ENCODE measurements around the gene MAML2. TPM values are rescaled to one million over a fixed set of nuclear protein-coding genes. Genes with fewer than 3 reads are reported as not detected.

MAML2 gene
- total and polyA plus RNA-seq, 2 of the 13 experiments (the other 11 are each of a cell fraction or from before 2014, with no cell fraction given) = 2.3 to 25.9 TPM

- Histone ChIP-seq H3K36me3 (replicated peaks in 1 of 2; ENCODE audit: control insufficient read depth in 1 of 2, insufficient read depth in 2 of 2, low read length in 2 of 2) (peaks cover 2 to 4% of the 10 kb centered on the region in 2 experiments; a peak in 2 of 5 replicates), H3K4me2 (ENCODE audit: low read depth, low read length) (no peak overlapping the region), H3K9me3 (ENCODE audit: low read length) (no peaks in the 10 kb centered on the region), H3K79me2 (ENCODE audit: insufficient read depth, low read length) (no peaks in the 10 kb centered on the region), H3K9ac (ENCODE audit: insufficient read depth, low read depth, low read length) (no peak overlapping the region), H4K20me1 (ENCODE audit: insufficient read depth, low read length) (no peaks in the 10 kb centered on the region), H2AFZ (ENCODE audit: low read length) (no peak overlapping the region), H3K4me1 (ENCODE audit: insufficient read depth, low read length) (peaks cover 42% of the 10 kb centered on the region), H3K27me3 (ENCODE audit: control insufficient read depth in 1 of 2, insufficient read depth in 2 of 2, low read length in 2 of 2) (no peaks in the 10 kb centered on the region), H3K4me3 (replicated peaks in 1 of 3; ENCODE audit: insufficient read depth in 1 of 3, low read depth in 2 of 3, low read length in 3 of 3) (no peak overlapping the region), H3K27ac (ENCODE audit: extremely low read length, insufficient read depth, low read length) (no peak overlapping the region)
- DNase-seq (ENCODE audit: low spot score) (no peak), FAIRE-seq (no peak), ATAC-seq (no peak)
- ChIA-PET POLR2A (no interaction called here), CTCF (ENCODE audit: low intra/inter-chr PET ratio, low total read pairs) (no interaction called here)
- in situ Hi-C loops (cut with HindIII; ENCODE audit: extremely low pct_ligation_motif_present, low pct_unique_long_range_greater_than_20kb) = no loop called here
- BruUV-seq (replicated peaks) = no TSS peak
- WGBS (ENCODE audit: low lambda C conversion rate) = 87% methylated on average over 2 of the region's 2 CpGs
- intact Hi-C loops (cut with micrococcal nuclease; ENCODE audit: unreplicated experiment) = no loop called here
- TF ChIP-seq GPBP1L1 (CRISPR knock-in tag; IDR thresholded peaks at IDR 0.05) (no peak), CCAR2 (optimal IDR thresholded peaks at IDR 0.05; ENCODE audit: low read depth, low read length) (no peak), PHF20 (CRISPR knock-in tag; IDR thresholded peaks at IDR 0.05) (no peak), IRF9 (CRISPR knock-in tag; IDR thresholded peaks at IDR 0.05; ENCODE audit: borderline replicate concordance) (no peak), KAT2B (IDR thresholded peaks at IDR 0.05; ENCODE audit: borderline replicate concordance, low read depth, low read length) (no peak), ZNF678 (CRISPR knock-in tag; IDR thresholded peaks at IDR 0.05) (no peak), REL (CRISPR knock-in tag; conservative IDR thresholded peaks at IDR 0.05) (no peak), ZFP82 (CRISPR knock-in tag; IDR thresholded peaks at IDR 0.05; ENCODE audit: borderline replicate concordance) (no peak), CREB1 (IDR thresholded peaks at IDR 0.05) (no peak), CREB1 (CRISPR knock-in tag; IDR thresholded peaks at IDR 0.05) (no peak), THAP7 (CRISPR knock-in tag; IDR thresholded peaks at IDR 0.05) (no peak), PAXIP1 (CRISPR knock-in tag; conservative IDR thresholded peaks at IDR 0.05) (no peak), JUN (CRISPR knock-in tag; IDR thresholded peaks at IDR 0.05) (no peak), ZNF577 (CRISPR knock-in tag; IDR thresholded peaks at IDR 0.05; ENCODE audit: borderline replicate concordance, low read depth) (no peak), ZBTB39 (CRISPR knock-in tag; IDR thresholded peaks at IDR 0.05) (no peak), CBFB (CRISPR knock-in tag; IDR thresholded peaks at IDR 0.05) (no peak), NFE2L1 (CRISPR knock-in tag; IDR thresholded peaks at IDR 0.05; ENCODE audit: borderline replicate concordance) (no peak), RORA (CRISPR knock-in tag; IDR thresholded peaks at IDR 0.05) (no peak)
Measured at GRCh38 chr11:96127596-96127959, 215.4 kb downstream of the MAML2 start.
